ELR (cell line): ENCODE results near the gene MYDGF.
"Not testable (repeated sequence)": the region's sequence is repeated elsewhere in the genome, so short reads cannot be mapped to it uniquely, and the experiment has no call there.

Experiments used
- DNase-seq: peaks from one replicate; pipeline ENCODE4 v3.0.0-alpha.2; 2015; ENCODE audit warnings: low read depth

The MYDGF gene

DNA sequence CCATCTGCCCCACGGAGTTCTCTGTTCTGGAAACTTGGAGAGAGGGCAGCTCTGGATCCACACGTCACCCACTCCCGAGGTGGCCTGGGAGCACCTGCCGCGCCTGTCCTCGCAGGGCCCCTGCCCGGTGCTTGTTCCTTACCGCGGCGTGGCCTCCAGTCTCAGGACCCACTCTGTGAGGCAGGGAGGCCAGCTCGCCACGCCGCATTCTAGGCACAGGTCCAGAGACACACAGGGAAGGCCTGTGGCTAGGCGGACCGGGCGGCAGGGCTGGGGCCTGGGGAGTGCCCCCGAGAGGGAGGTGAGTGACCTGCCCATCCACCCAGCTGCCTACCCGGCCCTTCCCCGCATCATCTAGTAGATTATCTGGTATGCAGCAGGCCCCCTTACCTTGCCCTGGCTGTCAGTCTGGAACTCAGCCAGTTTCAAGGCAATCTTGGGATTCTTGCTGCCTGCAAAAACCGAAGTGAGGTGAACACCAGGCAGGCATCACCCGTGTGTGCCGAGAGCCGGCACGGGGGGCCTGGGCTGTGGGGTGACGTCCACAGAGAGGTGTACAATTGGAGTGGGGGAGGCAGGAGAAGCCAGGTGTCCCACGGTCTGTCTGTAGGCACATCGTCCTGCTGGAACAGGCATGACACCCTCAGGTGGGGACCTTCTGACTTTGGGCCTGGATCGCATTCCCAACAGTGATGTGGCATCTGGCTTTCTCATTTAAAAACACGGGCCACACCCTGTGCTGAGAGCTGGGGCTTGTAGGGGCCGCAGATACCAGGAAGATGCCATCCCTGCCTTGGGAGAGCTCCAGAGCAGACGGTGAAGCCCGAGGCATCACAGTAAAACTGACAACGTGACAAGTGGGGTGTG, 29.9 kb upstream of the MYDGF start:
- DNase-seq = no peak

DNA sequence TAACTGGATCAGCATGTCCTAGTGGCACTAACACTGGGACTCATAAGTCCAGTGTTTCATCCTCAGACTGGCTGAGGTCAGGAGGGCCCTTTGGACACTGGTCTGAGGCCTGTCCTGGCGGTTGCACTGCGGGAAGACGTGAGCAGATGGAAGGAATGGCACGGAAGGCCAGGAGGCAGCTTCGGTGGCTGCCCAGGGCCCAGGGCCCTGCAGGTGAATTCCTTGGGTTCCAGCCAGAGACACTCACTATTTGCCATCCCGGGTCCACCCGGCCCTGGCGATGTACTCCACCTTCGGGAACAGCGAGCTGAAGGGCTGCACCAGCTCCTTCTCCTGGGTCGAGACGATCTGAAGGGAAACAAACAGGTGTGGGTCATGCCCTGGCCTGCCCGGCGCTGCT, 27.2 kb upstream of the MYDGF start:
- no peak for DNase-seq

DNA sequence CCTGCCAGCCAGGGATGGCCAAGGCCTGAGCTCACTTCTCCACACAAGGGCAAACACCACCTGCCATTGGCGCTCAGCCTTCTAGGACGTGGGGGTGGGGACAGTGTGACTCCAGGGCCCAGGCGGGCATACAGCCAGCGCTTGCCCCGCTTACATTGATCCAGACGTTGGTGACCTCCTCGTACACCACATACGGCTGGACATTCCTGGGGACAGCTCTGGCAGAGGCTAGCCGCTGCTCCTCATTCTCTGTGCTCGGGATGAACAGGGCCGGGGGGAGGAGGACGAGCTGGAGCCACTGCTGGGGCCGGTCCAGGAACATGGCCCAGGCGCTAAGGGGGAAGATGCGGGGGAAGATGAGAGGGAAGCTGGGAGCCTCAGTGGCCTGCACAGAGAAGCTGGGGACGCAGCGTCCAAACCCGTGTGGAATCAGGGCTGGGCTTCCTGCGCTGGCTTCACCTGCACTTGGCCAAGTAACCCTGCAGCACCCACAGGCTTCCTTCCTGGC, 25.1 kb upstream of the MYDGF start:
- no peak for DNase-seq

DNA sequence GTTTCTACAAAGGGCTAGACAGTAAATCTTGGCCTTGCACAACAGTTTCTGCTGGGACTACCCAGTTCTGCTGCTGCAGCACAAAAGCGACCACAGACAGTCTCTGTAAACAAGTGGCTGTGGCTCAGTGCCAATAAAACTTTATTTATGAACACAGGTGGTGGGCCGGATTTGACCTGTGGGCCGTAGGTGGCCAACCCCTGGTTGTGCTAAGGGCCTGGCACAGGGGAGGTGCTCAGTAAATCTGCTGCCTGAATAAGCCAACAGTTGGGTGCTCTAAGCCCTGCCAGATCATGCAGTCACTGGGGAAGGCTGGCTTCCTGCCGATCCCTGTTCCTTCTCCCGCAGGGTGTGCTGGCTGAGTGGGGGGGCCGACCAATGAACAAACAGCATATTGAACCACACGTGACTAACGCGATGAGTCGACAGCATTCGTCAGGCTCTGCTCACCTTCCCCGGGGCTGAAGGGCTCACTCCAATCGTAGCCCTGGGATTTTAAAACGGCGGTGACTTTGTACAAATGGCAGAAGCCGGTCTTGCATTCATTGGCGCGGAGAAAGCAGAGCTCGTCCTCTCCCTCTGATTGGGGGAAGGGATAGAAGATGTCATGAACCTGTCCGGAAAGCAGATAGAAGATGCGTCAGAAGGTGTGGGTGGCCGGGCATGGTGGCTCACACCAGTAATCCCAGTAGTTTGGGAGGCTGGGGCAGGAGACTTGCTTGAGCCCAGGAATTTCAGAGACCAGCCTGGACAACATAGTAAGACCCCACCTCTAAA, 24.3 kb upstream of the MYDGF start:
- DNase-seq = peak; percentile 100

DNA sequence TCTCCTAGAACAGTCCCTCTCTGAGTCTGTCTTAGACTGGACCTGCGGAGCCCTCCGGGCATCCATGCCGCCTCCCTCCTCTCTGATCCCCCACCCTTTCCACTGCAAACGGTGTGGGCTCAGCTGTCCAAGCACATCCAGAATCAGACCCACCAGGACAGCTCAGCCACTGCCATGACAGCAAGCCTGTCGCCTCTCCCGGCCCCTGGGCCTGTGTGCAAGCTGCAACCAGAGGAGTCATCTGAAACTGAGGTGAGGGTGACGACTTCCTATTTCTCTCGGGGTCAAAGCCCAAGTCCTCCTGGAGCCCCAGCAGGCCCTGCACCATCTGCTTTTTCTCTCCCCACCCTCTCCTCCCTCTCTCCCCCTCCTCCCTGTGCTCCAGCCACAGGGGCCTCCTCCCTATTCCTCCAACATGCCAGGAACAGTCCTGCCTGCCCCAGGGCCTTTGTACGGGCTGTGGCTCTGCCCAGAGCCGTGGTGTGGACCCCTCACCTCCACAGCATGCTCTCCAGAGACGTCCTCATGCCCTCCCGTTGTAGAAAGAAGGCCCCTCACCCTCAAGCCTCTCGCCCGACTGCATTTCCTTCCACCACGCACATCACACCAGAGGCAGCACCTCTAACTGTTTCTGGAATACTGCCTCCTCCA, 23.5 kb upstream of the MYDGF start:
- no peak for DNase-seq

DNA sequence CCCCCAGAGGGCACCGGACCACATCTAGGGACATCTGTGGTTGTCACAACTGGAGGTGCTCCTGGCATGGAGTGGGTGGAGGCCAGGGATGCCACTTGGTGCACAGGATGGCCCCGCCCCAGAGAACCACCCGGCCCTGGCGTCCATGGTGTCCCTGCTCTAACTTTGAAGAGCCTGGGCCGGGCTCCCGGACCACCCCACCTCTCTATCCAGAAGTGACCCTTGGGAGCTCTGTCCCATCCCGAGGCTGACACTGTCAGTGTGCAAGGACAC, 22.9 kb upstream of the MYDGF start:
- DNase-seq = no peak

DNA sequence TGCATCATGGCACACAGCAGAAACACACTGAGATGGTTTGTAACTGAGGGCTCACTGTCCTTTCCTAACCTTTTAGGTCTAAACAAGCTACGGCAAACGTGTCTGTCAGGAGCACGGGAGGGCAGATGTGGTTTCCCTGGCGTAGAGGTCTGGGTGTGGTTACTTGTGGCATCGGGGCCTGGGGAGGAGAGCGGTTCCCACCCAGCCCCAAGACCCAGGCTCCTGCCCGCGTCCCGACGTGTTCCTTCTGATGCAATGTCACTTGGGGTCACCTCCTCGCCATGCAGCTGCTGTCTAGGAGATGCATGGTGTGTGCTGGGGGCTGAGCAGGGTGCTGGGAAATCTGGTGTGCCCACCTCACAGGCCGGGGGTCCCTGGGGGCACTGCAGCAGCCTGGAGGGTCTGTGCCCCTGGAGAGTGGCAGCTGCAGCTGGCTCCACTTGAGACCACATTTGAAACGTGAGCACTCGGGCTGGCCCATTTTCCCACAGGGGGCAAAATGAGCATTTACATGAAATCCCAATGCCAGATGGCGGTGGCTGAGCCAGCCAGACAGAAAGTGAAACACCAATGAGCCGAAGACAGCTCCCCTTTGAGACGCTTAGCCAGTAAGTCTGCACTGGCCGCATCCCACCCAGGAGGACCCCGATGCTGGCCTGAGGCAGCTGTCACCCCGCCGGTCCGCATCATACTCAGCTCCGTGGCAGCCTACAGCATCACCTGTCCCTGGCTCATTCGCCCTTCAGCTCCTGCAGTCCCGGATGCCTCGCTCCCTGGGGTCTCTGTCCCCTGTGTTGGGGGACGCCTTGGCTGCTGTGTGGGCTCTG, 22.3 kb upstream of the MYDGF start:
- no peak for DNase-seq

DNA sequence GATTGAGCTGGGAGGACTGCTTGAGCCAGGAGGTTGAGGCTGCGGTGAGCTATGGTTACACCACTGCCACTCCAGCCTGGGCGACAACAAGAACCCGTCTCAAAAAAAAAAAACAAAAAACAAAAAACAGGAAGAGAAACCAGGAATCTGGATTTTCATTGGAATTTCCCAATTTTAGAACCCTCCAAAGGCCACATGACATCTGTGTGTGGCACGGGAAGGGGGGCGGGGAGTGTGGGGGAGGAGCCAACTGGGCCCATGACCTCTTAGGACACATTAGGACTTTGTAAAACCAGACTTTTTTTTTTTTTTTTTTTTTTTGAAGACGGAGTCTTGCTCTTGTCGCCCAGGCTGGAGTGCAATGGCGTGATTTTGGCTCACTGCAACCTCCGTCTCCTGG, 21.2 kb upstream of the MYDGF start:
- DNase-seq = no peak

DNA sequence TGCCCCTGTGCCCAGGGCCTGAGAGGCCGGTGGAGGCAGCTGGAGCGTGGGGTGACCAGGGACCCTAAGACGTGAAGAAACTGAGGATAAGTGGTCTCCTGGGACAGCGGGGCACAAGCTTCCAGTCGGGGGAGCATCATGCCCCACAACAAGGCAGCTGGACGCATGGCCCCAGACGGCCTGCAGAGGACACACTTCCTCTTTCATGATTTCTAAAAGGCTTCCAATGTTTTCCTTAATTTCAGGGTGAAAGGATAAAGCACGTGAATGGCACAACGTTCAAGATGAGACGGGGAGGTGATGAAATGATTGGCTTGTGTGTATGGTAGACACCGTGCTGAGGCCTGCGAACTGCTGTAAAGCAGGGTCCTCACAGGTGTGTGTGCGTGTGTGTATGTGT, 20.2 kb upstream of the MYDGF start:
- no peak for DNase-seq

DNA sequence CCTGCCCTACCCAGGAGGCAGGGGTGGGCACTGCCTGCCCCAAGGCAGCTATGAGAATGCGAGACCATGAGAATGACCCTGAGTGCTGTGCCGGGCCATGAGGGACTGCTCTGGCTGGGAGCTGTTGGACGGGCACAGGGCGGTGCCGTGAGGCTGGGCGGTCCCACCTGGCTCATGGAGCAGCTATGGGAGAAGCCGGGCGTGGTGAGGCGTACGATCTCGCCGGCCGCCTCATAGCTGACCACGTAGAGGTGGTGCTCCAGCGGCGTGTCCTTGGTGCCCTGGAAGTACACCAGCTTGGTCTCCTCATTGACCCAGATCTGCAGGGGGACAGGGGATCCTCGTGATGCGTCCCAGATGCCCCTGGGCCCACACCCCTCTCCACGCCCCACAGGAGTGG, 19.3 kb upstream of the MYDGF start:
- no peak for DNase-seq

DNA sequence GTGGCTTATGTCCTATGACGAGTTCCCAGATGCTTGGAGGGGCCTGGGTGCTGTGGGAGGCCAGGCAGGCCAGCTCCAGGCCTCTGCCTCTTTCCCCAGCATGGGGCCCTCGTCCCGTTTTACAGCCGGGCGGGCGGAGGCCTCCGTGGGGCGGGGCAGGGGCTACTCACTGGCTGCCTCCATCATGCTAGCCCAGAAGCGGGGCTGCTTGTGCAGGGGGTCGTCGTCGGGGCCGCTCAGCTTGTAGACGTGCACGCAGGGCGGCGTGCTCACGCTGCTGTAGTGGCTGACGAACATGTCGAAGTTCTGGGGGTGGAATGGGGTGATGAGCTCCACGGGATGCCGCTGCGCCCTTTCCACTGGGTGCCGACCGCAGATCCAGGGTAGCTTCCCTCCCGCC, 18.4 kb upstream of the MYDGF start:
- DNase-seq = no peak

DNA sequence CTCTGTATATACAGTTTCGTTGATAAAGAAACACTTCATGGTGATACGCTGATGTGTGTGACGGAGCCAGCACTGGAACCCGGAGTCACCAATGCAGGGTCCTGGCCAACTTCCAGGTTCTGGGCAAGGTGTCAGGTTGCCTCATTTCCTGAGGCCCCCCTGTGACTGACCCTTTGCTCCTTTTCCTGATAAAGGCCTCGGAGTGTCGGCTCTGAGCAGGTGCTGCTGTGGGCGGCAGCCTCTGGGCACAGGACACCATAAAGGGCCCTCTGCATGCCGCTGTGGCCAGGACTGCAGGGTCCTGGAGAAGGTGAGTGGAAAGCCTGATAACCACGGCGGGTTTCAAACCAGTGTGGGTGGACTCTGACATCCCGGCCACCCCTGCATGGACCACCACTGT, 17.3 kb upstream of the MYDGF start:
- no peak for DNase-seq

DNA sequence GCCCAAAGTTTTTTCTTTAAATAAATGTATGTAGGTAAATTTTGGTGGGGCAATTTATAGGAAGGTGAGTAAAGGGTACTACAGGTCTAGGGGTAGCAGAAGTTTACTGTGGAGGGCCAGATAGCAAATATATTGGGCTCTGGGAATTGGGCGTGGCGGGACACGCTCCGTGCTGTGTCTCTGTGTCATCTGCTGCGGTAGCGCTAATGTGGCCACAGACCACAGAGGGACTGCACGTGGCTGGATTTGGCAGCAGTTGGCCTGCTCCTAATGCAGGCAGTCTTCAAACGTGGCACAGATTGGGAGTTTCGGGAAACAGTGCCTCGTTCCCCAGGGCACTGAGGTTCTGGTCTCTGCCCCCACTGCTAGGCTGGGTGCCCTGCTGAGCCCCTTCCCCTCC, 16.6 kb upstream of the MYDGF start:
- DNase-seq = no peak

DNA sequence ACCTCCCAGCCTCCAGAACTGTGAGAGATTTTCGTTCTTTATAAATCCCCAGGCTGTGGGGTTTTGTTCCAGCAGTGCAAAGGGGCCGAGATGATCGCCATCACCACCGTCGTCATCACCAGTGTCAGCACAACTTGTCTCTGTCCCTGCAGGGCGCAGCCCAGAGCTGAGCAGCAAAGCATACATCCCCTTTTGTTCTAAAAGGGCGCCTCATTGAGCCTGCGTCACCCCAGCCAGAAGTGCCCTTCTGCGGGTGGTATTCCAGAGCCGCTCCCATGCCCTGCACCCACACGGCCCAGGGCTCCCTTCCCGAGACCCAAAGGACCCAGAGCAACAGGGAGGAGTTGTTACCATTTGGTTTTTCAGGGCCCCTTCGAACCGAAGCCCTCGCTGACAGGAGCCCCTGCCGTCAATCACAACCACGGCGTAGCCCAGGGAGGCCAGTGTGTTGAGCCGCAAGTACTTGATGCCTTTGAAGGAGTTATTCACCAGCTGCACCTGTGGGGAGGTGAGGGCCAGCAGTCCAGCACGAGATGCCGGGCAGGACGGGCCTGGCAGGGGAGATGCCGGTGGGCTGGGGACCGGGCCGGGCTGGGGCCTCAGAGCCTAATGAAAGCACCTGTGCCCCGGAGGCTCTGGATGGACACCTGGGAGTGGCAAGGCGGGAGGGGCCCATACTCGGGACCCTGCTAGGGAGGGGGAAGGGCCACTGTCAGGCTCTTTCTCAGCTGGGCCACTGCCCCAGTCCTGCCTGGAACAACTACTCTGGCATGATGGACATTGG, 14.4 kb upstream of the MYDGF start:
- peak; percentile 0 for DNase-seq

DNA sequence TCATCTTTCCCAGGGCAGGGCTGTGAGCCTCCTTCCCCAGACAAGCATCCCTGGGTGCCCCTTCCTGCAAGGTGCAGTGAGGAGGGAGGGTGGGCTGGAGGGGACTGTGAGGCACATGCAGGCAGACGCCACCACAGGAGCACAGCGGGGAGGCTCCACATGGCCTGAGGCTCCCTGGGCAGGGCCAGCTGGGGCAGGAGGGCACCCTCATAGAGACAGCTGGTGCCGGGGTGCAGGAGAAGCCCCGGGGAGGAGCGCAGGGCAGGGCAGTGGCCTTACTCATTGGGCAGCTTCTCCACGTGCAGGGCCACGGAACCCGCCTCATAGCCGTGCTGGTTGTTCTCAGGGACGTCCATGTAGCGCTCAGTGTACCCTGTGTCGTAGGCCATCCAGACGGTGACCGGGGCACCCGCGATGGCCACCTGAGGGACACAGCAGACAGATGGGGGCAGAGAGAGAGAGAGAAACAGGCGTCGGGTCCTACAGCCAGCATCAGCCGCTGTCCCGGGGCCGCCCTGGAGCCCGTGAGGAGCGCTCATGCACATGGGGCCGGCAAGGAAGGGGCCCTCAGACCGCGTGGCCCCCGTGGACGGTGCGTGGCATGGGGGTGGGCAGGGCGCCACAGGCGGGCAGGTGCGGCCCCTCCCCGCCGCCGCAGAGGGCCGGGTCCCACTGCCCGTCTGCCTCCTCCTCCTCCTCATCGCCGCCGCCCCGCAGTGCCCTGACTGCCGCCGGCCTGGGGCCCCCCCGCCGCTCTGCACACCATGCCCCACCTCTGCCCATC, 12.5 kb upstream of the MYDGF start:
- DNase-seq = no peak

DNA sequence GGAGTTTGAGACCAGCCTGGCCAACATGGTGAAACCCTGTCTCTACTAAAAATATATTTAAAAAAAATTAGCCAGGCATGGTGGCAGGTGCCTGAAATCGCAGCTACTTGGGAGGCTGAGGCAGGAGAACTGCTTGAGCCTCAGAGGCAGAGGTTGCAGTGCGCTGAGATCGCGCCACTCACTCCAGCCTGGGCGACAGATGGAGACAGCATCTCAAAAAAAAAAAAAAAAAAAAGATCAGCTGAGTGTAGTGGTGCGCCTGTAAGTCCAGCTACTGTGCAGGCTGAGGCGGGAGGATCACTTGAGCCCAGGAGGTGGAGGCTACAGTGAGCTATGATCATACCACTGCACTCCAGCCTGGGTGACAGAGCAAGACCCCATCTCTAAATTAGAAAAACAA, 9.9 kb upstream of the MYDGF start:
- not testable (repeated sequence) for DNase-seq

DNA sequence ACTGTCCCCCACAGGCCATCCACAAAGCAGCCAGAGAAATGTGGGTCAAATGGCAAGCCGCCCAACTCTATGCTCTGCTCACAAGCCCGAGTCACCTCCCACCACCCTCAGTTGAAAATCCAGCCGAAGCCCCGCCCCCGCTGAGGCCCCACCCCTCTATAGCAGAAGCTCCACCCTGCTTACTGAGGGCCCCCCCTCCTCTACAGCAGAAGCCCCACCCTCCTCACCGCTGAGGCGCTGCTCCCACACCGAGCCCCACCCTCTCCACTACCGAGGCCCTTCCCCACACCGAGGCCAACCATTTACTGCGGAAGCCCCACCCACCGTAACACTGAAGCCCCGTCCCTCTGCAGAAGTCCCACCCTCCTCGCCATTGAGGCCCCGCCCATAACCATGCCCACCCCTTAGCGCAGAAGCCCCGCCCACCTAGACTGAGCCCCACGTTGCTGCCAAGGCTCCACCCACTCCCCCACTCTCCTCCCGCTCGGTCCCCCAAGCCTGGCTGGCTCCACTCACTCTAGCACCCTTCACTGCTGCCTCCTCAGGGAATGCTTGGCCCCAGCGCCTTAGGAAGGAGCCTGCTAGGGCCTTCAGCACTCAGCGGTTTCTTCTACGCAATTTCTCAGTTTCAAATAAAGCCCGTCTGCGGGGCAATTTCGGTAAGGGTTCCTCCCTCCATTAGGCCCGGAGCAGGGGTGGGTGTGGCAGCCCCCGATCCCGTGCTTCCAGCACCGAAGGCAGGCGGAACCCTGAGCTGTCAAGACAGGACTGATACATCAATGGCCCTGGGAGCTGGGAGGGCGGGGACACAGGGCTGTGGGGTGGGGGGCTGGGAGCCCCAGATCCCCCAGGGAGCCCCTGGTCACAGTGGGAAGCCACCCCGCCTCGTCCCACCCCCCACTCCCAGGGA, 9.0 kb upstream of the MYDGF start:
- peak; percentile 55 for DNase-seq

DNA sequence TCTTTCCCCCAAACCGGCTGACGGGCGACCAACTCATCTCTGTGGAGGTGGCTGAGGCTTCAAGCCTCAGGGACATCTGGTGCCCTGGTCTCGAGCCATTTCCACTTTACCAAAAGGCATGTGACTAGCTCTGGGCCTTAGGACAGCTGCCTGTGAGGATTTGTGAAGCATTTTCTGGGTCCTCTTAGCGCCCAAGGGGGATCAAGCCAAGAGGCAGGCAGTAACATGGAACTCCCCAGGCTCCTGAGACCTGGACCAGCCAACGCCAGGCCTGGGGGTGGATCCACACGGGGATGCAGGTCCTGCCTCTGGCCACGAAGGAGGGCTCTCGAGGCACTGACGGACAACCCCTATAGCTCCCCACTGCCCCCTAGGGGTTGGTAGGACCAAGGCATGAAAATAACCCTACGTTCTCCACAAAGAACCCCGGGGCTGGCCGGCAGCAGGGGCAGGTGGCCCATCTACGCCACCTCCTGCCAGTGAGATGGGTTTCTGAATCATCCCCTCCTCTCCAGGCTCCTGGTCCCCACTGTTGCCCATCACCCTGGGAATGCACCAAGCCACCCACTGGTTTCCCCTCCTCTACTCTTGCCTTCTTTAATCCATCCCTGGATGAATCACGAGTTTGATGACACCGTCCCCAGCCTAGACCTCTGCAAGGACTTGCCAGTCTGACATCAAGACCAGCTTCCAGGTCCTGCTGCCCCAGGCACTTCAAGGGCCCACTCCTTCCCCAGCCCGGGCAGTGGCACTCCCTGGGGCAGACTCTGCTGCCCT, 7.0 kb upstream of the MYDGF start:
- DNase-seq = peak; percentile 68

DNA sequence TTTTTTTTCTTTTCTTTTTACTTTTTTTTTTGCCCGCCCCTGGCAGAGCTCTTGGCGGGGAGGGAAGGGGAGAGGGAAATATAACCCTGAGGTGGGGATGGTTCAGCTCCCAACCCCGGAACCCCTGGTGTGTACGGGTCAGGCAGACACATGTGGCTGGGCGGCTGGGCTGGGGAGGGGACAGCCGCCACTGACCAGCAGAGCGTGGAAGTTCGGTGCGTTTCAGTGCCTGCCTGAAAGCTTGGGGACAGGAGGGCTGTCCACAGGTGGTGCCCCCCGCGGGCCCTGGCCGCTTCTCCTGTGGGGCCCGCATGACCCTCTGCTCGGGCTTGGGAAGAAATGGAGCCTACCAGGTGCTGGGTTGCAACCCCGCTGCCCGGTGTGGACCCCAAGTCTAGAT, 5.2 kb upstream of the MYDGF start:
- DNase-seq = no peak
